ENCODE data around the gene BEGAIN. TPM values are rescaled to one million over a fixed set of nuclear protein-coding genes. Genes with fewer than 3 reads are reported as not detected.

BEGAIN gene
- total and polyA plus RNA-seq, 11 donors, result 0.14 to 2.8 (median 0.75) TPM

DNA sequence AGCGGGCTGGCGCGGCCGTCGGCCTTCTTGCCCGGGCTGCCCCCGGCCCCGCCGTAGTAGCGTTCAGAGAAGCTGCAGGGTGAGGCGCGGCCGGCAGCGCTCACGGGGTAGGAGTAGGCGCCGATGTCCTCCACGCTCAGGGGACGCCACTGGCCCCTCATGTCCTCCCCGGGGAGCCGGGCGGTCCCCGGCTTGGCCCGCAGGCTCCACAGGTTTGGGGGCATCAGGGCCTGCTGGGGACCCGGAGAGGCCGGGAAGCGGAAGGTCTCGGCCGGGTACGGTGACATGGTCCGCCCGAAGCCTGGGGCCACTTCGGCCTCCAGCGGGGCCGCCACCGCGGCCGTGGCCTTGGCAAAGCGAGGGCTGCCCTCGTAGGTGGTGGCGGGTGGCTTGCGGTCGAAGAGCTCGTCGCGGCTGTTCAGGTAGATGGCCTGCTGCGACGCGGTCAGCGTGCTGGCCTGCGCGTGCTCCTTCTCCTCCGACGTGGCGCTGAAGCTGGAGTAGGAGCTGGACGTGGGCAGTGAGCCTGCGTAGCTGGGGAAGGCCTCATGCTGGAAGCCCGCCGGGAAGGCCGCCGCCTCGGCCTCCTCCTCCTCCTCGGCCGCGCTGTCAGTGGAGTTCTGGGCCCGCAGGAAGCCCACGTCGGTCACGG is 48.7 kb downstream of the BEGAIN start:
- Histone ChIP-seq H3K4me3 (no peak overlapping the region), H3K4me1 (peaks cover 0 to 10% (median 0%) of the 10 kb centered on the region in 12 donors), H3K27ac (no peak overlapping the region), H3K9me3 (no peaks in the 10 kb centered on the region), H3K27me3 (no peaks in the 10 kb centered on the region), H3K36me3 (no peaks in the 10 kb centered on the region)
- DNase-seq, result peak in 4 of 5 donors; percentile 15 to 48 (median 20)
- 96 to 98% (median 97%) methylated on average over 43 to 69 of the region's 69 CpGs for WGBS, 4 donors
- intact Hi-C loops (cut with DNase I), result loop anchor here in 1 of 10 donors (10.0 kb wide), 1 partner anchor 106 kb away; no protein-coding TSS in a partner anchor
- no peak for ATAC-seq
- TF ChIP-seq, protein P1, sequence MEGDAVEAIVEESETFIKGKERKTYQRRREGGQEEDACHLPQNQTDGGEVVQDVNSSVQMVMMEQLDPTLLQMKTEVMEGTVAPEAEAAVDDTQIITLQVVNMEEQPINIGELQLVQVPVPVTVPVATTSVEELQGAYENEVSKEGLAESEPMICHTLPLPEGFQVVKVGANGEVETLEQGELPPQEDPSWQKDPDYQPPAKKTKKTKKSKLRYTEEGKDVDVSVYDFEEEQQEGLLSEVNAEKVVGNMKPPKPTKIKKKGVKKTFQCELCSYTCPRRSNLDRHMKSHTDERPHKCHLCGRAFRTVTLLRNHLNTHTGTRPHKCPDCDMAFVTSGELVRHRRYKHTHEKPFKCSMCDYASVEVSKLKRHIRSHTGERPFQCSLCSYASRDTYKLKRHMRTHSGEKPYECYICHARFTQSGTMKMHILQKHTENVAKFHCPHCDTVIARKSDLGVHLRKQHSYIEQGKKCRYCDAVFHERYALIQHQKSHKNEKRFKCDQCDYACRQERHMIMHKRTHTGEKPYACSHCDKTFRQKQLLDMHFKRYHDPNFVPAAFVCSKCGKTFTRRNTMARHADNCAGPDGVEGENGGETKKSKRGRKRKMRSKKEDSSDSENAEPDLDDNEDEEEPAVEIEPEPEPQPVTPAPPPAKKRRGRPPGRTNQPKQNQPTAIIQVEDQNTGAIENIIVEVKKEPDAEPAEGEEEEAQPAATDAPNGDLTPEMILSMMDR (IDR thresholded peaks at IDR 0.05), result no peak
- no peak for TF ChIP-seq POLR2A (IDR thresholded peaks at IDR 0.05)

DNA sequence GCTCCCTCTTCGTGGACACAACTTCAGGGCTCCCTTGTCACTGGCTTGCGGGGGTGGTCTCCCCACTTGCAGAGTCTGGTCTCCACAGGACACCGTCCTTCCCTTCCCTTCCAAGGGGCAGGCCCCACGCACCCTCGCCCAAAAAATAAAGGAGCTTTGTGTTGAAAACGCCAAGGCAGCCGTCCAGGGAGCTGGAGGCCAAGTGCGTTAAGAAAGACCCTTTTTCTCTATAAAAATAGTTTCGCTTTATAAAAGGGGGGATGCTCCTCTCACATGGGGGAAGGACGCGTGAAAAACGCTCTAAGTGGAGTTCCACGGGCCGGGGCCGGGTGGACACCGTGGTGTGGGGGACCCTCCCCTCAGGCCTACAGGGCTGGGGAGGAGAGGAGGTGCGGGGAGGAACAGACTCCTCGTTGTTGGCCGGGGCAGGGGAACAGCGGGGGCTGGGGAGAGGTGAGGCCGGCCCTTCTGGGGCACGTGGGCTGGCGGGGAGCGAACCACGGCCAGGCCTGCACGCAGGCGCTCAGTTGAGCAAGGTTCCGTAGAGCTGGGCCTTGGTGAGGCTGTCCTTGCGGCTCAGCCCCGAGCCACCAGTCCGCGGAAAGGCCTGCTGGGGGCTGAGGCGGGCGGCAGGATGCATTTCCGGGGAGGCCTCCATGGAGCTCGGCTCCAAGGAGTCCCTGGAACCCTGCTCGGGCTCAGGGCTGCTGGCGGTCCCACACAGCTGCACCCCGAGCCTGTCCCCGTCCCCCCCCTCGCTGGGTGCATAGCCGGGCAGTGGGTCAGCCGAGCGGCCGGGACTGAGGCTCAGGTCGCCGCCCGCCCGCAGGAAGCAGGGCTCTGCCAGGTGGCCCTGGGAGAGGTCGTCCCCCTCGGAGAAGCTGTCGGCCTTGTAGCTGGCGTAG is 49.5 kb downstream of the BEGAIN start:
- H3K36me3 ChIP-seq, result no peaks in the 10 kb centered on the region
- H3K4me3 ChIP-seq, result no peak overlapping the region
- WGBS, 4 donors, result 87 to 92% (median 90%) methylated on average over 28 to 53 of the region's 53 CpGs
- H3K27ac ChIP-seq, result peak overlapping the region in 1 of 12 donors; percentile 16
- no peak for TF ChIP-seq POLR2A (IDR thresholded peaks at IDR 0.05)
- TF ChIP-seq, protein P1 (IDR thresholded peaks at IDR 0.05), result no peak
- ATAC-seq, result no peak
- H3K4me1 ChIP-seq, result peaks cover 0 to 18% (median 0%) of the 10 kb centered on the region in 12 donors
- H3K27me3 ChIP-seq, result no peaks in the 10 kb centered on the region
- intact Hi-C loops (cut with DNase I), result loop anchor here in 1 of 10 donors (10.0 kb wide), 1 partner anchor 107 kb away; no protein-coding TSS in a partner anchor
- peak in 4 of 5 donors; percentile 3 to 49 (median 20) for DNase-seq
- no peaks in the 10 kb centered on the region for H3K9me3 ChIP-seq

DNA sequence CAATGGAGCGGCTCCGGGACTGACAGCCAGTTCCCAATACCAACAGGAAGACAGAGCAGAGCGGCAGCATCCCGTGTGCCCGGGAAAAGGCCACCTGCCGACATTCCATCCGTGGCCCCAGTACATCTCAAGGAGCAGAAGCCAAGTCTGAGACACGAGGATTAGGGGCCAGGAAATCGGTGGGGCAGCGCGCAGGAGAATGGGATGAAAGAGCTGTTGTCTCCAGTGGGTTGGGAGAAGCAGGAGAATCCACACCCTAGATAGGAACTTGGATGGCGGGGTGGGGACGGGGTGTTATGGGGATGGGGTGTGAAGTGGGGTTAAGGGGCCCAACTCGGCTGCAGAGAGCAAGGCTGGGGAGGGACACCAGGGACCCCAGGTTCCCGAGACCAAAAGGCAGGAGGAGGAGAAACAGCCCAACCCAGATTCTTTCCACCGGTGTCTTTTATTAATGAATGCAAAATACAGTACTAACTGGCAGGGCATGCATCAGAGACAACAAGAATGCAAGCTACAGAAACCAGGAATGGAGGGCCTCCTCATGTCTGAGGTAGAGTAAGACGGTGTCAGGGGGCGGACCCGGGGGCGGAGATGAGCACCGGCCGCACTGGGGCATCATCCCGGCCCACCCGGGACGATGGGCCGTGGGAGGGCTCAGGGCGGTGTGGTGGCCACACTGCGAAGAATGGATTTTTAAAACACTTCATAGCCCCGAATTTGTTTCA is 50.3 kb downstream of the BEGAIN start:
- Histone ChIP-seq H3K36me3 (no peaks in the 10 kb centered on the region), H3K27me3 (no peaks in the 10 kb centered on the region), H3K27ac (peak overlapping the region in 1 of 12 donors; percentile 16), H3K4me3 (no peak overlapping the region), H3K9me3 (no peaks in the 10 kb centered on the region), H3K4me1 (peaks cover 0 to 18% (median 0%) of the 10 kb centered on the region in 12 donors)
- no peak for ATAC-seq
- 86 to 90% (median 89%) methylated on average over 29 of the region's 29 CpGs for whole genome bisulfite sequencing, 4 donors
- no peak for TF ChIP-seq POLR2A (IDR thresholded peaks at IDR 0.05)
- TF ChIP-seq, protein P1 (IDR thresholded peaks at IDR 0.05), result no peak
- peak in 4 of 5 donors; percentile 2 to 34 (median 8) for DNase-seq
- intact Hi-C loops (cut with DNase I), result loop anchor here in 1 of 10 donors (10.0 kb wide), 1 partner anchor 108 kb away; no protein-coding TSS in a partner anchor

All from heart left ventricle (tissue), 16 donors.